Activated CD4-positive, alpha-beta T cell treated with anti-CD3 and anti-CD28 coated beads for 36 hours (primary cell): Measurements from ENCODE around the gene IL10RB. TPM values are rescaled to one million over a fixed set of nuclear protein-coding genes. Genes with fewer than 3 reads are reported as not detected.
A peak's percentile ranks its signal among the peaks of the same experiment; 100 is the strongest.
"Not testable (repeated sequence)": the region's sequence is repeated elsewhere in the genome, so short reads cannot be mapped to it uniquely, and the experiment has no call there.

Experiments used
- ATAC-seq: fragments of 200-7000 bp; cut with Tn5 transposase; one replicate; pipeline ENCODE4 v1.10.0; 2021; ENCODE audit warnings: mild to moderate bottlenecking, moderate library complexity
- CTCF ChIA-PET: fragments of 350-600 bp; sonication (Branson Sonifier 250); formaldehyde crosslinking; loops from one replicate; lab custom pipeline; 2021; ENCODE audit warnings: antibody characterized with exemption; lab: Charles Lee
- POLR2A ChIA-PET: fragments of 350-600 bp; sonication (Branson Sonifier 250); formaldehyde crosslinking; loops from one replicate; lab custom pipeline; 2021; ENCODE audit warnings: antibody characterized with exemption, inconsistent platforms; lab: Charles Lee
- DNase-seq: peaks from one replicate; pipeline ENCODE4 v3.0.0-alpha.2; 2020
- H3K27ac Mint-ChIP-seq: one replicate; pipeline ENCODE4 v1.8.0; 2021; ENCODE audit warnings: mixed read lengths
- H3K27me3 Mint-ChIP-seq: one replicate; pipeline ENCODE4 v1.8.0; 2021; ENCODE audit warnings: mixed read lengths
- H3K36me3 Mint-ChIP-seq: one replicate; pipeline ENCODE4 v1.8.0; 2021; ENCODE audit warnings: low read depth, mixed read lengths
- H3K4me1 Mint-ChIP-seq: one replicate; pipeline ENCODE4 v1.8.0; 2021; ENCODE audit warnings: mixed read lengths
- H3K4me3 Mint-ChIP-seq: one replicate; pipeline ENCODE4 v1.8.0; 2021; ENCODE audit warnings: mild to moderate bottlenecking, moderate library complexity, mixed read lengths
- H3K9me3 Mint-ChIP-seq: one replicate; pipeline ENCODE4 v1.8.0; 2021; ENCODE audit warnings: low read depth, mixed read lengths
- intact Hi-C, 2 experiments: fragments of 100-400 bp; cut with DNase I in 1 of 2; cut with micrococcal nuclease in 1 of 2; formaldehyde crosslinking; loops; one replicate each; pipeline versions ENCODE4 v1.14.2 to v1.15.1; 2022 to 2024; cut with DNase I, micrococcal nuclease
- total RNA-seq, 2 experiments: library from RNA; stranded (reverse); gene quantifications; one replicate each; pipeline ENCODE4 v1.2.3, GENCODE V29; 2021

IL10RB gene
- total RNA-seq, 2 experiments from 2014 or later: 22.8 to 25.0 TPM

DNA sequence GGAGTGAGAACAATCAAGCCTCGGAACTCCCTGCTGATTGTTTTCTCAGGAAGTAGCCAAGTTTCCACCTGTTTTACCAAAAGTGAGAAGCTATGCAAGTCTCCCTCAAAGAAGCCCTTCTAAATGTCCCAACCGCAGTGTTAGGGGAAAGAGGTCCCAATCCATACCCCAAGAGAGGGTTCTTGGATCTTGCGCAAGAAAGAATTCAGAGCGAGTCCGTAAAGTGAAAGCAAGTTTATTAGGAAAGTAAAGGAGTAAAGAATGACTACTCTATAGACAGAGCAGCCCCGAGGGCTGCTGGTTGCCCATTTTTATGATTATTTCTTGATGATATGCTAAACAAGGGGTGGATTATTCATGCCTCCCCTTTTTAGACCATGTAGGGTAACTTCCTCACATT lies 12.8 kb upstream of the IL10RB start:
- POLR2A ChIA-PET, CTCF ChIA-PET: not testable (repeated sequence)

DNA sequence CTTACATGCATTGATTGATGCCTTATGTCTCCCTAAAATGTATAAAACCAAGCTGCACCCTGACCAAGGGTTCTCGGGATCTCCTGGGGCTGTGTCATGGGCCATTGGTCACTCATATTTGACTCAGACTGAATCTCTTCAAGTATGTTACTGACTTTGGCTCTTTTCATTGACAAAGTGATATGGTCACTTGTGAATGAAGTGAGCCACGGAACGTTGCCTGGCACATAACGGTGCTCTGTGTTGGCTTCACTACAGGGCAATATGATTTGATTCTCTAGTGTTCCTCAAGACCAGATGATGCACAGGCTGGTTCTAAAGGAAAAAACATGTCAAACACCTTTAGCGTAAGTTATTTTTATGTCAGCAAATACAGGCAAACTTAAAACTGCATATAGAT lies 11.4 kb upstream of the IL10RB start:
- peaks cover 47% of the 10 kb centered on the region for H3K4me1 Mint-ChIP-seq
- intact Hi-C loops: loop anchor here in 1 of 2 experiments (2.0 kb wide), 1 partner anchor 22 kb away; no protein-coding TSS in a partner anchor

More for the DNA sequence above, 12.8 kb upstream of the IL10RB start:
- H3K4me3 Mint-ChIP-seq, ATAC-seq, DNase-seq, H3K27ac Mint-ChIP-seq, H3K9me3 Mint-ChIP-seq, intact Hi-C loops, H3K27me3 Mint-ChIP-seq: not testable (repeated sequence)
- peaks cover 80% of the 10 kb centered on the region for H3K36me3 Mint-ChIP-seq
- peaks cover 44% of the 10 kb centered on the region for H3K4me1 Mint-ChIP-seq

DNA sequence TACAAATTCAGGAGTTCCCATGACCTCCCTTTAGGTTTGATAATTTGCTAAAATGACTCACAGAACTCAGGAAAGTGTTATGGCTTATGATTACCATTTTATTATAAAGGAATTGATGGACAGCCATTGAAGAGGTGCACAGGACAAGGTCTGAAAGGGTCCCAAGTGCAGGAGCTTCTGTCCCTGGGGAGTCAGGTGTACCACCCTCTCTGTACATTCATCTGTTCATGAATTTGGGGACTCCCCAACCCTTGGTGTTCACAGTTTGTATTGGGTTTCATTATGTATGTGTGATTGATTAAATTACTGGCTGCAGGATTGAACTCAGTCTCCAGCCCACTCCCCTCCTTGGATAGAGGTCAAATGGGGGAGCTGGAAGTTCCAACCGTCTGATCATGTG lies 10.8 kb upstream of the IL10RB start:
- no peak for DNase-seq
- peaks cover 4% of the 10 kb centered on the region for H3K9me3 Mint-ChIP-seq
- H3K27me3 Mint-ChIP-seq: no peaks in the 10 kb centered on the region
- peak; percentile 69 for ATAC-seq
- no peak overlapping the region for H3K4me3 Mint-ChIP-seq
- intact Hi-C loops: loop anchor here in 1 of 2 experiments (2.0 kb wide), 1 partner anchor 23 kb away; no protein-coding TSS in a partner anchor
- H3K4me1 Mint-ChIP-seq: peaks cover 53% of the 10 kb centered on the region
- ChIA-PET POLR2A (interaction anchor here (0.7 kb wide), 2 partner anchors 21 to 77 kb away, joined by 3 read pairs; no protein-coding TSS in a partner anchor), CTCF (interaction anchor here (0.6 to 1.4 kb wide), 5 partner anchors 10 to 129 kb away, joined by 3 to 6 read pairs (median 3); no protein-coding TSS in a partner anchor)
- peaks cover 76% of the 10 kb centered on the region for H3K36me3 Mint-ChIP-seq
- peak overlapping the region; percentile 84 for H3K27ac Mint-ChIP-seq

More for the DNA sequence above, 11.4 kb upstream of the IL10RB start:
- Mint-ChIP-seq H3K9me3 (peaks cover 4% of the 10 kb centered on the region), H3K4me3 (no peak overlapping the region), H3K27me3 (no peaks in the 10 kb centered on the region), H3K27ac (peak overlapping the region; percentile 33), H3K36me3 (peaks cover 79% of the 10 kb centered on the region)
- no peak for ATAC-seq
- no peak for DNase-seq
- ChIA-PET POLR2A (interaction anchor here (0.7 kb wide), 1 partner anchor 78 kb away, joined by 3 read pairs; no protein-coding TSS in a partner anchor), CTCF (interaction anchor here (0.9 to 1.4 kb wide), 2 partner anchors 107 to 130 kb away, joined by 3 to 6 read pairs; no protein-coding TSS in a partner anchor)

DNA sequence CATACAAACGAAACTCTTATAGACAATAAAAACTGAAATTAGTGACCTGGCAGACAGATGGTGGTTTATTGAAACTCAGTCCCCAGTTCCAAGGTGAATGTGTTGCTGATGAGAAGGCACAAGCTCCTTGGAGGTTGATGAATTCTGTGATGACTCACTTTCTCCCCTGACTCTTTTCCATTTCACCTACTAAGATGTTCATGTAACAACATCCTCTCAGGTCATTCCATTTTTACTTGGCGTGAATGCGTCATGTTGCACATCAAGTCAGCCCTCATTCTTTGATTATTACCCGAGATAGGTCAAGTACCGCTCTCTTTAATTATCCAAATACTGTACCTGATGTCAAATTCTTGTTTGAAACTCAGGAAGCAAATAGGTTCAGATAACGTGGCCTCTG lies 10.1 kb upstream of the IL10RB start:
- no peak overlapping the region for H3K4me3 Mint-ChIP-seq
- peaks cover 53% of the 10 kb centered on the region for H3K4me1 Mint-ChIP-seq
- peak; percentile 78 for ATAC-seq
- intact Hi-C loops: loop anchor here (1.0 to 2.0 kb wide), 5 partner anchors 10 to 25 kb away; partner anchors contain the start of gene IL10RB (in 1 of the 2)
- POLR2A ChIA-PET: interaction anchor here (0.7 kb wide), 1 partner anchor 22 kb away, joined by 3 read pairs; no protein-coding TSS in a partner anchor
- DNase-seq: peak; percentile 41
- peaks cover 71% of the 10 kb centered on the region for H3K36me3 Mint-ChIP-seq
- peaks cover 4% of the 10 kb centered on the region for H3K9me3 Mint-ChIP-seq
- no peaks in the 10 kb centered on the region for H3K27me3 Mint-ChIP-seq
- peak overlapping the region; percentile 84 for H3K27ac Mint-ChIP-seq
- CTCF ChIA-PET: interaction anchor here (0.6 to 1.4 kb wide), 5 partner anchors 9 to 106 kb away, joined by 3 to 6 read pairs (median 4); no protein-coding TSS in a partner anchor

DNA sequence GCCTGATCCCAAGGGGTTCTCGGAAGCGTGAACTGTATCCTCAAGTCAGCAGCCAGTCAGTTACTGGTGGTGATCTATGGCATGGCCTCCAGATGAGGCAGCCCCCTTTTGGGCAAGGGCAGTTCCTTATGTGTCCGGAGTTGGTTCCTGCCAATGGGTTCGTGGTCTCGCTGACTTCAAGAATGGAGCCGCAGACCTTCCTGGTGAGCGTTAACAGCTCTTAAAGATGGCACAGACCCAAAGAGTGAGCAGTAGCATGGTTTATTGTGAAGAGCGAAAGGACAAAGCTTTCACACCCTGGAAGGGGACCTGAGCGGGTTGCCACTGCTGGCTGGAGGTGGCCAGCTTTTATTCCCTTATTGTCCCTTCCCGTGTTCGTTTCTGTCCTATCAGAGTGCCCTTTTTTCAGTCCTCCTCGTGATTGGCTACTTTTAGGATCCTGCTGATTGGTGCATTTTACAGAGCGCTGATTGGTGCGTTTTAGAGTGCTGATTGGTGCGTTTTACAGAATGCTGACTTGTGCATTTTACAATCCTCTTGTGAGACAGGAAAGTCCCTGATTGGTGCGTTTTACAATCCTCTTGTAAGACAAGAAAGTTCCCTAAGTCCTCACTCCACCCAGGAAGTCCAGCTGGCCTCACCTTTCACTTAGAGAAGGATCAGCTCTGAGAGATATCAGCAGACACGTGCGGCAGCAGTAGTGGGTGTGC lies 8.9 kb upstream of the IL10RB start:
- intact Hi-C loops: loop anchor here in 1 of 2 experiments (2.0 kb wide), 1 partner anchor 18 kb away; no protein-coding TSS in a partner anchor
- Mint-ChIP-seq H3K27ac (peak overlapping the region; percentile 84), H3K9me3 (peaks cover 4% of the 10 kb centered on the region), H3K4me1 (peaks cover 57% of the 10 kb centered on the region), H3K27me3 (no peaks in the 10 kb centered on the region), H3K4me3 (no peak overlapping the region), H3K36me3 (peaks cover 64% of the 10 kb centered on the region)
- DNase-seq: no peak
- CTCF ChIA-PET: interaction anchor here (0.8 kb wide), 1 partner anchor 25 kb away, joined by 4 read pairs; no protein-coding TSS in a partner anchor
- no peak for ATAC-seq
- POLR2A ChIA-PET: no interaction called here

DNA sequence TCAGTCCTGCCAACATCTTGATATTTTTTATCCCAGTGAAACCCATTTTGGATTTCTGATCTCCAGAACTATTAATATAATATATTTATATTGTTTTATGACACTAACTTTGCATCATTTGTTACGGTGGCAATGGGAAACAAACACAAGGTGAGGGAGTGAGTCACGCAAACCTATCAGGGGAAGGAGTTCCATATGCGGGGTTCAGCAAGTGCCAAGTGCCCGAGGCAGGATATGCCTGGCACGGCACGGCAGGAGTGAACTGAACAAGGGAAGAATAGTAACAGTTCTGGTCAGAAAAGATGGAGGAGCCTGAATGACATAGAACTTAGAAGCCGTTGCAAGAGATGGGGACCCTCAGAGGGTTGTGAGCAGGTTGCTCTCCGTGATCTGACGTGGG lies 7.7 kb upstream of the IL10RB start:
- ChIA-PET CTCF (interaction anchor here (0.7 to 1.3 kb wide), 2 partner anchors 187 to 738 kb away, joined by 3 read pairs; no protein-coding TSS in a partner anchor), POLR2A (no interaction called here)
- H3K27me3 Mint-ChIP-seq: no peaks in the 10 kb centered on the region
- H3K4me1 Mint-ChIP-seq: peaks cover 57% of the 10 kb centered on the region
- intact Hi-C loops: loop anchor here in 1 of 2 experiments (2.0 kb wide), 1 partner anchor 14 kb away; no protein-coding TSS in a partner anchor
- no peak overlapping the region for H3K27ac Mint-ChIP-seq
- no peak overlapping the region for H3K4me3 Mint-ChIP-seq
- ATAC-seq: no peak
- DNase-seq: no peak
- peaks cover 57% of the 10 kb centered on the region for H3K36me3 Mint-ChIP-seq
- peaks cover 4% of the 10 kb centered on the region for H3K9me3 Mint-ChIP-seq

DNA sequence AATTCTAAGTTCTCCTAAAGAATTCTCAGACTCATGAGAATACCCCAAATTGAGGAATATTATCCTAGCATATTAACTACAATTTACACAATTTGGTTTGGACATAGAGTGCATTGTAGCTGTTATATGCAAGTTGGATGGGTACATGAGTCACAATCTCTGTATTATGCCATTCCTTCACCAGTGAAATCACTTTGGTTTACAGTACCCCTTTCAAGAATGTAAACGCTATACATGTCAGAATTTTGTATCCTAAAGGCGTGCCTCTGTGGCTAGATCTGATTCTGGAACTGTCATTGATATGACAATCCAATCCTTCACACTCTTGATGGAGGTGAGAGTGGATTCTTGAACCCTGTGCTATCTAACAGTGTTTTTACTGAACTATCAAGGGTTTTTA lies 6.7 kb upstream of the IL10RB start:
- H3K9me3 Mint-ChIP-seq: peaks cover 4% of the 10 kb centered on the region
- H3K27ac Mint-ChIP-seq: no peak overlapping the region
- peaks cover 57% of the 10 kb centered on the region for H3K4me1 Mint-ChIP-seq
- no peaks in the 10 kb centered on the region for H3K27me3 Mint-ChIP-seq
- ATAC-seq (peak; percentile 56), DNase-seq (no peak)
- intact Hi-C loops: loop anchor here in 1 of 2 experiments (2.0 kb wide), 1 partner anchor 15 kb away; no protein-coding TSS in a partner anchor
- no peak overlapping the region for H3K4me3 Mint-ChIP-seq
- peaks cover 55% of the 10 kb centered on the region for H3K36me3 Mint-ChIP-seq
- ChIA-PET POLR2A (interaction anchor here (0.8 kb wide), 1 partner anchor 65 kb away, joined by 3 read pairs; the partner anchor contains the start of gene IFNAR1), CTCF (interaction anchor here (0.7 to 1.3 kb wide), 2 partner anchors 186 to 739 kb away, joined by 3 read pairs; no protein-coding TSS in a partner anchor)

DNA sequence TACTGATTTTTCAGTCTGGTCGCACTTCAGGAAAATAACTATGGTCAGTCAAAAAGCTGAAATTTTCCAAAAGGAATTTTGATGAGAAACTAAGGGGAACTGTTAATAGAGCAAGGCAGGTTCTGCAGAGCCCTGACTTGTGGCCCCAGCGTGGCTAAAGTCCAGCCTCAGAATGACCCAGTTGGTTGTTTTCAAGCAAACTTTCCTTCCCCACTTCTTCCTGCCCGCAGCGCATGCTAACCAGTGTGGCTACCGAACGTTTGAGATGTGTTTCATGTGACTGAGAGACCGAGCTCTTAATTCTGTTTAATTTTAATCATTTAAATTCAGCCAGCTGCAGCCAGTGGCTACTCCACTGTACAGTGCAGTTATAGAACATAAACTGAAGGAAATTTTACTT lies 6.2 kb upstream of the IL10RB start:
- no peak for ATAC-seq
- Mint-ChIP-seq H3K36me3 (peaks cover 50% of the 10 kb centered on the region), H3K27me3 (no peaks in the 10 kb centered on the region), H3K27ac (no peak overlapping the region), H3K4me3 (no peak overlapping the region), H3K9me3 (peaks cover 4% of the 10 kb centered on the region), H3K4me1 (peaks cover 51% of the 10 kb centered on the region)
- ChIA-PET CTCF (interaction anchor here (0.8 to 1.3 kb wide), 2 partner anchors 186 to 187 kb away, joined by 3 to 4 read pairs; no protein-coding TSS in a partner anchor), POLR2A (no interaction called here)
- DNase-seq: no peak
- intact Hi-C loops: loop anchor here in 1 of 2 experiments (2.0 kb wide), 1 partner anchor 15 kb away; no protein-coding TSS in a partner anchor

DNA sequence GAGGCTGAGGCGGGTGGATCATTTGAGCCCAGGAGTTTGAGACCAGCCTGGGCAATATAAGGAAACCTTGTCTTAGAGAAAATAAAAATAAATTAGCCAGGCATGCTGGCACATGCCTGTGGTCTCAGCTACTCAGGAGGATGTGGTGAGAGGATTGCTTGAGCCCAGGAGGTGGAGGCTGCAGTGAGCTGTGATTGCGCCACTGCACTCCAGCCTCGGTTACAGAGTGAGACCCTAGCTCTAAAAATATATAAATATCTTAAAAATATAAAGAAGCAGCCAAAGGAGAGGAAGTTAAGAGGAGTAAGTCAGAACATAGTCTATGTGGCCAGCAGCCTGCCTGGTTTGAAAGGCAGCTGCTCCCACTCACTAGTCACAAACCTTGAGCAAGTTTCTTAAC lies 4.5 kb upstream of the IL10RB start:
- Mint-ChIP-seq H3K36me3 (peaks cover 41% of the 10 kb centered on the region), H3K4me3 (no peak overlapping the region), H3K27ac (no peak overlapping the region), H3K9me3 (peaks cover 2% of the 10 kb centered on the region), H3K4me1 (peaks cover 43% of the 10 kb centered on the region), H3K27me3 (no peaks in the 10 kb centered on the region)
- intact Hi-C loops: no loop called here
- CTCF ChIA-PET: interaction anchor here (0.6 to 1.2 kb wide), 4 partner anchors 11 to 268 kb away, joined by 3 read pairs; no protein-coding TSS in a partner anchor
- POLR2A ChIA-PET: no interaction called here
- ATAC-seq (no peak), DNase-seq (no peak)

DNA sequence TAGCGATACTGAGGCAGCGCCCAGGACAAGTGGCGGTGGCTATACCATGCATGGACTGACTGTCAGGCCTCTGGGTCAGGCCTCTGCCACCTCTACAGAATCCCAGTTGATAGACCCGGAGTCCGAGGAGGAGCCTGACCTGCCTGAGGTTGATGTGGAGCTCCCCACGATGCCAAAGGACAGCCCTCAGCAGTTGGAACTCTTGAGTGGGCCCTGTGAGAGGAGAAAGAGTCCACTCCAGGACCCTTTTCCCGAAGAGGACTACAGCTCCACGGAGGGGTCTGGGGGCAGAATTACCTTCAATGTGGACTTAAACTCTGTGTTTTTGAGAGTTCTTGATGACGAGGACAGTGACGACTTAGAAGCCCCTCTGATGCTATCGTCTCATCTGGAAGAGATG lies 3.2 kb upstream of the IL10RB start:
- intact Hi-C loops: no loop called here
- CTCF ChIA-PET: interaction anchor here (0.5 to 0.6 kb wide), 3 partner anchors 25 to 345 kb away, joined by 3 to 6 read pairs (median 4); no protein-coding TSS in a partner anchor
- H3K36me3 Mint-ChIP-seq: peaks cover 31% of the 10 kb centered on the region
- no peak for DNase-seq
- H3K27me3 Mint-ChIP-seq: no peaks in the 10 kb centered on the region
- H3K4me1 Mint-ChIP-seq: peaks cover 43% of the 10 kb centered on the region
- no peak overlapping the region for H3K4me3 Mint-ChIP-seq
- POLR2A ChIA-PET: no interaction called here
- no peak overlapping the region for H3K27ac Mint-ChIP-seq
- ATAC-seq: no peak
- no peaks in the 10 kb centered on the region for H3K9me3 Mint-ChIP-seq

DNA sequence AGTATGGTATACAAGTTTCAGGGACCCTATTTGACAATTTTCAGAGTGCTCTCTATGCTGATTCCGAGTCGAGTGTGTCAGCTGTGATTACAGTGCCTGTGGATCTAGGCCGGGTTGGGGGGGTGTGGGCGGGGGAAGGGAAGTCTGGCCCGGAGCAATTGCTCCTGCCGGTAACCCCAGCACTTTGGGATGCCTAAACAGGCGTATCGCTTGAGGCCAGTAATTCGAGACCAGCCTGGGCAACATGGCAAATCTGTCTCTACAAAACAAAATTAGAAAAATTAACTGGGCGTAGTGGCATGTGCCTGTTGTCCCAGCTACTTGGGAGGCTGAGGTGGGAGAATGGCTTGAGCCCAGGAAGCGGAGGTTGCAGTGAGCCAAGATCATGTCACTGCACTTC lies 1.6 kb upstream of the IL10RB start:
- H3K9me3 Mint-ChIP-seq: no peaks in the 10 kb centered on the region
- peaks cover 35% of the 10 kb centered on the region for H3K36me3 Mint-ChIP-seq
- intact Hi-C loops: no loop called here

More for the DNA sequence above, 1.6 kb upstream of the IL10RB start:
- no peak for ATAC-seq
- no peak overlapping the region for H3K27ac Mint-ChIP-seq
- no peak for DNase-seq
- no peaks in the 10 kb centered on the region for H3K27me3 Mint-ChIP-seq
- POLR2A ChIA-PET: no interaction called here
- H3K4me1 Mint-ChIP-seq: peaks cover 46% of the 10 kb centered on the region
- CTCF ChIA-PET: interaction anchor here (0.7 to 2.1 kb wide), 2 partner anchors 9 to 65 kb away, joined by 3 to 6 read pairs; no protein-coding TSS in a partner anchor
- H3K4me3 Mint-ChIP-seq: no peak overlapping the region
